DMS153 (cell line): ENCODE measurements around the gene MBD4.
"Not testable (repeated sequence)": the region's sequence is repeated elsewhere in the genome, so short reads cannot be mapped to it uniquely, and the experiment has no call there.

Experiments
- DNase-seq: peaks from one replicate; lab custom pipeline; 2025; lab: John Stamatoyannopoulos, UW

The MBD4 gene

DNA sequence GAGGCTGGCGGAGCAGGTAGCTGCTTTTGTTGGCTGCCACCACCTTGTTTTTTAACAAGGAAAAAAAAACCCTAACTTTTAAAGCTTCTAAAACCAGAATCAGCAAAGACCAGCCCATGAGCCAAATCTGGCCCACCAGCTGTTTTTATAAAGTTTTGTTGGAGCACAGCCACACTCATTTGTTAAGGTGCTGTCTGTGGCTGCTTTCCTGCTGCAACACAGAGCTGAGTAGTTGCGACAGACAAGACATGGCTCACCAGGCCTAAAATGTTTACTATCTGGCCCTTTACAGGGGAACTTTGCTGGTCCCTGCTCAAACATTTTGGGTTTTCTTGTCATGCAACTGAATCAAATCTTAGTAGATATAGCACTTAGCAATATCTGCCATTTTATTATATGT is 30.2 kb downstream of the MBD4 start:
- no peak for DNase-seq

DNA sequence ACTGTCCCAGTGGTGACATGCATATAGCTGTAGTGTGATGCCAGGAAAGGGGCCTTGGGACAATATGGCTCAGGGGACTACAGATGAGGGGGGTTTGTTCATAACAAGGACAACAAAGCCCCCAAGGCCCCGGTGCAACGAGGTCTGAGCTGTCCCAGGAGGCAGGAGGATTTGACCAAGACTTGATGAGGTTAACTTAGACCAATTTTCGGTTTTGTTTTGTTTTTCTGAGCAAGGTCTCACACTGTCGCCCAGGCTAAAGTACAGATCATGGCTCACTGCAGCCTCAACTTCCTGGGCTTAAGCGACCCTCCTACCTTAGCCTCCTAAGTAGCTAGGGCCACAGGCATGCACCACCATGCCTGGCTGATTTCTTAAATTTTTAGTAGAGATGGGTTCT is 35.1 kb downstream of the MBD4 start:
- DNase-seq, result no peak

DNA sequence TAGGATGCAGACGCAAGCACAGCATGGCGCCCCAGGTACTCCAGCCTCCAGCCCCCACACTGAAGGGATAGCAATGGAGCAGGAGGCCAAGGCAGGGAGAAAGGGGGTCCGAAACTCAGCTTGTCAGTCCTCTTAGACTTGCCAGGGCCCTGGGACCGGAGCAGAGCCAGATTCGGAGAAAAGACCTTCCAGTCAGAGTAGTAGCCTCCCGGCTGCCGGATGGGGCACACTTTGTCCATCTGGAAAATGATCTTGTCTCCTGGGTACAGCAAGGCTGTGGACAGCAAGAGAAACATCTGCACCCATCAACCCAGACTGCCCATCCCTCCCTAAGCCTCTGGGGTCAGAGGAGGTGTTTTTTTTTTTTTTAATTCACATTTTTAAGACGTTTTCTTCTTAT is 35.6 kb downstream of the MBD4 start:
- DNase-seq, result no peak

DNA sequence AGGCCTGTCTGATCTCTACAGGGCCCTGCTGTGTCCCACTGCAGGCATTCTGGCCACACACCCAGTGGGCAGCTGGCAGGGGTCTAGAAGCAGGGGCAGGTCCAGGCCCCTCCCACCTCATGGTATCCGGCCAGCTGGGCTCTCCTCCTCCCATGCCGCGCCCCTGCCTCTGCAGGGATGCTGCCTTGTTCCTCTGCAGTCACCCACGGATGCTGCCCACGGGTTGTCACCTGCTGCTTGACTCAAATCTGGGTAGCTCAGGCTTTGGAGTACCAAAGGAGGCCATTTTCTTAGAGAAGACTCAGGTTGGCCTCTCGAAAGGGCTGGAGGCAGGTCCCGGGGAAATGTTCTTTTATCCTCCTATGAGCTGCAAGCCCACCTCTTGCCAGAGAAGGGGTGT is 36.3 kb downstream of the MBD4 start:
- DNase-seq, result no peak

- DNase-seq, result no peak
Observed at GRCh38 chr3:129402616-129403015, 37.1 kb downstream of the MBD4 start.

DNA sequence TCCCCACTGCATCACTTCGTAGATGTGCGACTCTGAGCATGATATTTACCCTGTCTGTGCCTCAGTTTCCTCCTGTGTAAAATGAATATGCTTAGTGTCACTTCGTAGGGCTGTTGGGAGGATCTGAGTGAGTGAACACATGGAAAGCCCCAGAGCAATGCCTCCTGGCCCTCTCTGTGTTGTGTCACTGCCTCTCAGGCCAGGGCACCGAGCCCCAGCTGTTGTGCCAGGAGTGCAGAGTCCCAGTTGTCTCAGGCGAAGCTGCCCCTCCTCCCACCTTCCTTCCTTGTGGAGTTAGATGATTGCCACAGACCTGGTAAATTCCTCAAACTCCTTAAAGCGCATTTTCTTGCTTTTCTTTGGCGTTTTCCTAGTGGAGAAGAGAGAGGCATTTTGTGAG is 37.5 kb downstream of the MBD4 start:
- DNase-seq, result no peak

DNA sequence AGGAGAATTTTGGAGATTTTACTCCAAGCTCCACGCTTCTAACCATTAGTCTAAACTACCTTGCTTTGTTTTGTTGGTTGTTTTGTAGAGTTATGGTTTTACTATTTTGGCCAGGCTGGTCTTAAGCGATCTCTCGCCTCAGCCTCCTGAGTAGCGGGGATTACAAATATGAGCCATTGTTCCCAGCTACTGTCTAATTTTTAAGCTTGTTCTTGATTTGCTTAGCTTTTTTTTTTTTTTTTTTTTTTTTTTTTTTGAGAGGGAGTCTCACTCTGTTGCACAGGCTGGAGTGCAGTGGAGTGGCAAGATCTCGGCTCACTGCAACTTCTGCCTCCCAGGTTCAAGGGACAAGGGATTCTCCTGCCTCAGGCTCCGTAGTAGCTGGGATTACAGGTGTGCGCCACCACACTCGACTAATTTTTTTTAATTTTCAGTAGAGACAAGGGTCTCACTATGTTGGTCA is 39.8 kb downstream of the MBD4 start:
- no peak for DNase-seq

DNA sequence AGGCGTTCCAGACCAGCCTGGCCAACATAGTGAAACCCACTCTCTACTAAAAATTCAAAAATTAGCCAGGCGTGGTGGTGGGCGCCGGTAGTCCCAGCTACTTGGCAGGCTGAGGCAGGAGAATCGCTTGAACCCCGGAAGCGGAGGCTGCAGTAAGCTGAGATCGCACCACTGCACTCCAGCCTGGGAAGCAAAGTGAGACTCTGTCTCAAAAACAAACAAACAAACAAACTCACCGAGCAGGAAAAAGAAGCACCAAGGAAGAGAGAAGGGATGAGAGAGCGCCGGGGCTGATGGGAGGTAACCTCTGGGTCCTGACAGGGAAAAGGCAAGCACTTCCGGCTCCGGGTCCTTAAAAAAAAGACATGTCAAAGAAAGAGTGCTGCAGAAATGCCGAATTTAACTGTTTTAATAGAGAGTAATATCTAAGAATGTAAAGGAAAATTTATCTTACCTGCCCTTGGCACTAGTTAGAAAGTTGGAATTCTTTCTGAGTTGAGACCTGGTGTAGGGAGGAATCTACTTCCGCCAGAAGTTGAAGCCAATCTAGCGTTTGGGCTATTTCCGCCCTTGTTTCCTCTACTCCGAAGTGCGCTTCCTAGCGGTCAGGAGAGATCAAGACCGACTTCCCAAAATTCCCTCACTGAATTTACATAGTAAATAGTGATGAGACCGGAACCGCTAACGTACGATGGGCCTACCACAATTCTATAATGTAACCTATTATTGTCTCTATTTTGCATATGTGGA is 40.4 kb downstream of the MBD4 start:
- peak; percentile 92 for DNase-seq

GRCh38 chr3:129398803-129399144 is 41.0 kb downstream of the MBD4 start:
- DNase-seq, result no peak

DNA sequence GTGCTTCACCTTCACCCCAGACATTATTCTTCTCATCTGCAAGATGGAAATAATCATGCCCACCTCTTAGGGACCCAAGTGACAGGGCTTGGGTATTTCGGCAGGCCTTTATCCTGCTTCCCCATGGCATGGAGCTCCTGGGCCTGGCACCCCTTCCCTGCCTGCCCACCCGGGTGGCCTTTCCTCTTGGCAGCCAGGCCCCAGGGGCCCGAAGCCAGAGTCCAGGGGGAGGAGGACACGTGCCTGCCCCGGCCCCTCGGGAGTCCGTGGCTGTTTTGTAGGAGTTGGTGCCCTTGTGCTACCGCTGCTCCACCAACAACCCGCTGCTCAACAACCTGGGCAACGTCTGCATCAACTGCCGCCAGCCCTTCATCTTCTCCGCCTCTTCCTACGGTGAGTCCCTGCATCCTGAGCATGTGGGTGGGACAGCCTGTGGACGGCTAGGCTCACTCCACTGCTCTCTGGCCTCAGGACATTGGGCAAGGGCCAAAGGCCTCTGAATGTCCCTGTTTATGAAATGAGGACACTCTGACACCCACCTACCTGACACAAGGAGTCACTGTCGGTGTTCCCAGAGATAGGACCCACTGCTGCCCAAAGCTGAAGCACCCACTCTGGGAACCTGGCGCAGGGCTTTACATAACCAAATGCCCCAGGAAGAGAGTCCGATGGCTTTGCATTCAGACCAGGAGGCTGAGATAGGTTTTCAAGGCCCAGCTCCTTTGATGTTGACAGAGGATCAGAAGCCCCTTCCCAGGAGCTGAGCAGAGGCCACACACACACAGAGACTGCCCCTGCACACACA is 45.8 kb downstream of the MBD4 start:
- DNase-seq, result not testable (repeated sequence)

GRCh38 chr3:129393271-129393670 is 46.5 kb downstream of the MBD4 start:
- no peak for DNase-seq

DNA sequence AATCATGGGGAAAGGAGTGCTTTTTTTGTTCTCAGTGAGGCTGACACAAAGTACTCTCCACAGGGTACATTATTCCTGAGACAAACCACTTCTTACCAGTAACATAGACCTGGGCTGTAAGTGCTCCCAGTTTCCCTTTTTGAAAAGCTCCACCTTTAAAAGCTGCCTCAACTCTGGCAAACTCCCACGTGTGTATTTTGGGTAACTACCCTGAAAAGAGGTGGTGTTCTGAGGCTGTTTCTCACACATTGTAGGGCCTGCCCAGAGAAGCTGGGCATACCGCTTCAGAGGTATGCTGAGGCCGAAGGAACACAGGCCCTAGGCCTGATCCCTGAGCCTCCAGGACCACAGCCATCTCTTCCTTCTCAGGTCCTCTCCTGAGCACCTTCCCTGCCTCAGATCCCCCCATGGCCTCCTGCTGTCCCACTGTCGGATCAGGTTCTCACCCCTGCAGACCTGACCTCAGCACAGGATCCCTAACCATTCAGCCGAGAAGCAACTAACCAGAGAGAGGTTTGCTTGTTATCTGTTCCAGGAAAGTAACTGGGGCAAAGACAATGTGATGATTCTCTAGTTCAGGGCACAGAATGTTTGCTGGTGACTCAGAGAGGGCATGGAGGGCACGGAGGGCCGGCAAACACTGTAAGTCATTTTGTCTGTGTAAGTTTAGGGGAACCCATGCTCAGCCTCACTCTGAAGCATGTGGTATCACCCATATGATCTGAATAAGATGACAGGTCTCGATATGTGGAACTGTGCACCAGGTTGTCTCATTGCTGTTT is 47.5 kb downstream of the MBD4 start:
- DNase-seq, result not testable (repeated sequence)

DNA sequence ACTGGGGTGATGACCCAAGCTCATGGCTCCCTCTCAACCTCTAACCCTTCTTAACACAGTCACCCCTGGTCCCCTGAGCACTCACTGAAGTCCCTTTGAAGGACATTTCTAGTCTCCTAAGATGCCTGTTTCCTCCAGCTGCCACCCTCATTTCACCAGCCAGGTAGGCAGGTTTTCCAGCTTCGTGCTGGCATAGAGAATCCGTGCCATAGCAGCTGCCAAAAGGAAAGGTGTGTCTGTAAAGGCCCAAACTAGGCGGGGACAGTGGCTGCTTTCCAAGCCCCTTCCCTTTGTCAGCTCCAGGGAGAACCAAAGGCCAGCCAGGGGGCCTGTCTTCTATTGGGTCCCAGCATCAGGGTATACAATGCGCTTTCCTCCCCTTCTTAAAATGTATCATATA is 48.2 kb downstream of the MBD4 start:
- not testable (repeated sequence) for DNase-seq

GRCh38 chr3:129389572-129389937 is 50.2 kb downstream of the MBD4 start:
- no peak for DNase-seq

GRCh38 chr3:129388791-129389571 is 50.8 kb downstream of the MBD4 start:
- DNase-seq, result not testable (repeated sequence)

DNA sequence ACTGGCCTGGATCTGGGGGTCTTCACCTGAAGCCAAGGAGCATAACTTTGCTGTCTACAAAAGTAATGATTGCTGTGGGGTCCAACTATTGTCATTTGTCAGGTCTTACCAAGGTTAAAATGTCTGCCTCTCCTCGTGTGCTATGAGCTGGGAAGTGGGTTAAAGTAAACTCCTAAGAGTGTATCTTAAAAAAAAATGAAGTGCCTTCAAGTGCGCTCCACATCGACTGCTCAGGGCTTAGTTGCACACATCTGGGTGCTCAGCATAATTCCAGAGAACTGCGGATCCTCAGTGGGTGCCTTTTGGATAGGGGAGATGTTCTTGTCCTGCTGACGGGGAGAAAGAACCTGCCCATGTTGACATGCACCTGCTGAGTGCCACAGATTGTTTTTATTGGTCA is 52.3 kb downstream of the MBD4 start:
- DNase-seq, result no peak

GRCh38 chr3:129386984-129387383 is 52.8 kb downstream of the MBD4 start:
- DNase-seq, result no peak

DNA sequence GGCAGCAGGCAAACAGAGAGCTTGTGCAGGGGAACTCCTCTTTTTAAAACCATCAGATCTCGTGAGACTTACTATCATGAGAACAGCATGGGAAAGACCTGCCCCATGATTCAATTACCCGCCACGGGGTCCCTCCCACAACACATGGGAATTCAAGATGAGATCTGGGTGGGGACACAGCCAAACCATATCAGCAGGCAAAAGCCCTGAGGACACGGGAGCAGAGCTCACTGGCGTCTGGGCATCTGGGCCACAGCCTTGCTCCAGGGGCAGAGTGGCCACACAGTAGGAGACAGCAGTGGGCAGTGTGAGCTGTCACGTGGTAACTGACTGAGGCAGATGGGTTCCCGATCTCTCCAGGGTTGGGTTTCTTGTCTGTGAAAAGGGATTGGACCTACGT is 54.2 kb downstream of the MBD4 start:
- not testable (repeated sequence) for DNase-seq

DNA sequence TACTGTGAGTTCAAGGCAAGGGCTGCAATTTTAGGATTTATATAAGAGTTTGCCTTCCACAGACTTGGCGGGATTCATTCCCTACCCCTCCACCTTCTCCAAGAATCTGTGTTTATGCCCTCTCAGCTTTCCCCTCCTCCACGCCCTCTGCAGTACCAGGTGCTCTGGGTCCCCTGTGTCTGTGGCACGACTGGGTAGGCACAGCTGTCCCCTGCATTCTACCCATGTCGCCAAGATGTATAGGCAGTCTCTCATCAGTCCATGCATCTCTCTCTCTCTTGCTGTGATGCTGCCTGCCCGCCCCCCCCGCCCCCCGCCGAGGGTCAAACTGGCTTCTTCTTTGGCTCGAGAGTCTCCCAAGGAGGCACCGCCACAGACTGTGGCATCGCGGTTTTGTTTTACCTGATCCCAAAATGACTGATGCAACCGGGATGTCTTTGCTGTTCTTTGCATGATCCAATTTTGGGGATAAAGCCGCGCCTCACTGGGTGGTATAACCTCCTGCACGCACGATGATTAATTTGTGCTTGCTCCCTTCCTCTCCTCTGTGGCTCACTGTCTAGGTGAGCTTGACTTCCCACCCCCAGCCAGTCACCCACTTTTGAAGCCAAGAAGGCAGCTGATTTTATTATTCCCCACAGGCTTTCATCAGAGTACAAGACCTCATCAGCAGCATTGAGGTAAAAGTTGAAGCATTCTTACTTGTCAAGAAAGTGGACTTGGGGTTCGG is 55.0 kb downstream of the MBD4 start:
- DNase-seq, result no peak

DNA sequence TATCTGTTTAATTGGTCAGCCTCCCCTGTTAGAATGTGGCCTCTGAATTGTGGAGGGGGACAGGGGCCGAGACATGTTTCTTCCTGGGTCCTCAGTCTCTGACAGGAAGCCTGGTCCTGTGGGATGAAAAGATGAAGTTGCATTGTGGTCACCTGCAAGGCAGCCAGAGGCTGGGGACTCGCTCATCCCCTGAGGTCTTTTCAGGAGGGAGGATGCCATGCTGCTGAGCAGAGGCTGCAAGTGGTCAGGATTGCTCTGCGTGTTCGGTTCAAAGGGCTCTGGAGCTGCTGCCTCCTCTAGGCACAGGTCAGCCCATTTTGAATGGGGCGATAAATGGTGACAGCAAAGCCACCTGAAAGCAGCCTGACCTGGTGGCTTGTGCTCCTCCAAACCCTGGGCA is 55.6 kb downstream of the MBD4 start:
- not testable (repeated sequence) for DNase-seq

DNA sequence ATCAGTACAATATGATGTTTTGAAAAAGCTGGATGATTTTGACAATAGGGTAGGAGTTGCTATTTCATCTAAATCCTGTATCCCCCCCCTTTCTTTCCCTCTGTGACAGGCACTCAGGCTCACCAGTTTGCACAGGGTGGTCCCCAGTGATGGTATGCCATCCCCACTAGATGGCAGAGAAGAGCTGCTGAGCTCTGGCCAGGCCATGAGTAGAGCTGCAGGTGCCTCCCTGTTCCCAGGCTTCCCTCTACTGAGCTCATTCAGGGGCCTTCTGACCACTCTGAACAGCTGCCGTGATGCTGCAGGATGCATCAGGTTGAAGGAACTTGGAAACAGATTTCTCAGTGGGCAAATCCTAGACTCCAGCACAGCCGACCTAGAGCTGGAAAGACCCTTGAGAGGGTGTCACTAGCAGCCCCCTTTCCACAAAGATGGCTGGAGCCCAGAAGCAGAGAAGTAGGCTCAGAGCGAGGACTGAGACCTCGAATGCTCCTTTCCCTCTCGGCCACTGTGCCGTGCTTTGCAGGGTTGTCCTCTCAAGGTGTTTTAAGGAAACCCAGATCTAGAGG is 56.4 kb downstream of the MBD4 start:
- peak; percentile 9 for DNase-seq
